GM12891 (cell line): ENCODE results near the gene TMEM231.

Experiments
- PAX5 ChIP-seq: IDR thresholded peaks from 2 replicates; pipeline ENCODE4 v1.6.1; 2011; ENCODE audit warnings: low read length, moderate library complexity, mild to moderate bottlenecking; ENCODE audit not compliant: insufficient read depth, severe bottlenecking
- POLR2A ChIP-seq: IDR thresholded peaks from 2 replicates; pipeline ENCODE4 v1.6.1; 2011; ENCODE audit warnings: low read depth, low read length, control low read depth
- POLR2AphosphoS5 ChIP-seq: IDR thresholded peaks from 2 replicates; pipeline ENCODE4 v1.6.1; 2011; ENCODE audit warnings: low read depth, low read length, control low read depth
- POU2F2 ChIP-seq: IDR thresholded peaks from 2 replicates; pipeline ENCODE4 v1.6.1; 2011; ENCODE audit warnings: low read depth, mild to moderate bottlenecking, control low read depth, low read length, moderate library complexity
- SPI1 ChIP-seq: IDR thresholded peaks from 2 replicates; pipeline ENCODE4 v1.6.1; 2011; ENCODE audit warnings: low read depth, low read length, control low read depth
- TAF1 ChIP-seq: IDR thresholded peaks from 2 replicates; pipeline ENCODE4 v1.6.1; 2011; ENCODE audit warnings: low read depth, low read length, control low read depth

- TF ChIP-seq POLR2A (no peak), POLR2AphosphoS5 (no peak), PAX5 (no peak), TAF1 (no peak), SPI1 (no peak), POU2F2 (no peak)
Measured at GRCh38 chr16:75495076-75495674, 60.9 kb downstream of the TMEM231 start, which contains the start of gene CHST6.
